SK-N-SH (cell line): ENCODE data around the gene ZXDB.
A peak's percentile ranks its signal among the peaks of the same experiment; 100 is the strongest.

Experiments used
- MEF2A ChIP-seq: IDR thresholded peaks from 2 replicates; pipeline ENCODE4 v1.4.0; 2012; ENCODE audit warnings: low read depth, borderline replicate concordance
- POLR2AphosphoS5 ChIP-seq: IDR thresholded peaks from 2 replicates; pipeline ENCODE4 v1.6.1; 2012; ENCODE audit warnings: low read depth, low read length
- RAD21 ChIP-seq: IDR thresholded peaks from 2 replicates; pipeline ENCODE4 v1.6.1; 2012; ENCODE audit warnings: mild to moderate bottlenecking, low read length
- TF ChIP-seq, protein P1 (sequence below): fragments of 200-600 bp; sonication (generic); IDR thresholded peaks from 2 replicates; pipeline ENCODE4 v1.6.1; 2017; ENCODE audit warnings: antibody characterized with exemption, mild to moderate bottlenecking, moderate library complexity
- TF ChIP-seq, protein P2 (sequence below): IDR thresholded peaks from 2 replicates; pipeline ENCODE4; 2012

DNA sequence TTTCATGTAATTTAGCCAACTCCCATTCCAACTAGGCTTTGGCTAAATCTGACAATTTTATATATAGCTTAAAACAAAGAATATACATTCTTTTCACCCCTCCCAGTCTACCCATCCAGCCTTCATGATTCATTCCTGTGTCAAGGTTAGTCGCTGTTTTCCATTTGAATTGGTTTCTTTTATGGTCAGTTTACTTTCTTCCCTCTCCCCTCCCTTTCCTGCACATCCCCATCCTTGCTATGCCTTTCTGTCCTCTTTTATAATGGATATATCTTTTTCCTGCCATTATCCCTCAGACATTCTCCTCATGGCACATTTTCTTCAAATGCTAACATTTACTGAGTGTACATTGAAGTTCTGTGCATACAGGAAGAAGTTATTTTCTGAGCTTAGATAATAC is 4.7 kb downstream of the ZXDB start:
- TF ChIP-seq POLR2AphosphoS5 (no peak), RAD21 (no peak), MEF2A (no peak)
- TF ChIP-seq, protein P1, sequence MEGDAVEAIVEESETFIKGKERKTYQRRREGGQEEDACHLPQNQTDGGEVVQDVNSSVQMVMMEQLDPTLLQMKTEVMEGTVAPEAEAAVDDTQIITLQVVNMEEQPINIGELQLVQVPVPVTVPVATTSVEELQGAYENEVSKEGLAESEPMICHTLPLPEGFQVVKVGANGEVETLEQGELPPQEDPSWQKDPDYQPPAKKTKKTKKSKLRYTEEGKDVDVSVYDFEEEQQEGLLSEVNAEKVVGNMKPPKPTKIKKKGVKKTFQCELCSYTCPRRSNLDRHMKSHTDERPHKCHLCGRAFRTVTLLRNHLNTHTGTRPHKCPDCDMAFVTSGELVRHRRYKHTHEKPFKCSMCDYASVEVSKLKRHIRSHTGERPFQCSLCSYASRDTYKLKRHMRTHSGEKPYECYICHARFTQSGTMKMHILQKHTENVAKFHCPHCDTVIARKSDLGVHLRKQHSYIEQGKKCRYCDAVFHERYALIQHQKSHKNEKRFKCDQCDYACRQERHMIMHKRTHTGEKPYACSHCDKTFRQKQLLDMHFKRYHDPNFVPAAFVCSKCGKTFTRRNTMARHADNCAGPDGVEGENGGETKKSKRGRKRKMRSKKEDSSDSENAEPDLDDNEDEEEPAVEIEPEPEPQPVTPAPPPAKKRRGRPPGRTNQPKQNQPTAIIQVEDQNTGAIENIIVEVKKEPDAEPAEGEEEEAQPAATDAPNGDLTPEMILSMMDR, result no peak
- TF ChIP-seq, protein P2, sequence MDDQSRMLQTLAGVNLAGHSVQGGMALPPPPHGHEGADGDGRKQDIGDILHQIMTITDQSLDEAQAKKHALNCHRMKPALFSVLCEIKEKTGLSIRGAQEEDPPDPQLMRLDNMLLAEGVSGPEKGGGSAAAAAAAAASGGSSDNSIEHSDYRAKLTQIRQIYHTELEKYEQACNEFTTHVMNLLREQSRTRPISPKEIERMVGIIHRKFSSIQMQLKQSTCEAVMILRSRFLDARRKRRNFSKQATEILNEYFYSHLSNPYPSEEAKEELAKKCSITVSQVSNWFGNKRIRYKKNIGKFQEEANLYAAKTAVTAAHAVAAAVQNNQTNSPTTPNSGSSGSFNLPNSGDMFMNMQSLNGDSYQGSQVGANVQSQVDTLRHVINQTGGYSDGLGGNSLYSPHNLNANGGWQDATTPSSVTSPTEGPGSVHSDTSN, result 0 out of 2 replicates have a peak, but pooled peaks have one; percentile 8
